Psoas muscle (tissue), 8 donors: ENCODE measurements around the gene KCP. TPM values are rescaled to one million over a fixed set of nuclear protein-coding genes. Genes with fewer than 3 reads are reported as not detected.

ENCODE experiments used
- ATAC-seq, 4 donors: fragments of 200-7000 bp; cut with Tn5 transposase; one replicate each; pipeline ENCODE4 v1.9.1; 2020; ENCODE audit warnings: moderate library complexity in 3 of 4, mild to moderate bottlenecking in 2 of 4
- DNase-seq, 2 donors: peaks; one replicate each; pipeline ENCODE4 v3.0.0-alpha.2; 2020
- H3K27ac ChIP-seq: fragments of 200-600 bp; one replicate; pipeline ENCODE4 v1.8.0; 2022
- H3K27me3 ChIP-seq, 3 donors: fragments of 200-600 bp in 1 of 3; one replicate each; pipeline versions ENCODE4 v1.6.1 to v1.8.0; 2013 to 2022; ENCODE audit warnings: low read length in 2 of 3, mild to moderate bottlenecking in 2 of 3, moderate library complexity in 1 of 3; ENCODE audit not compliant: insufficient read depth in 3 of 3
- H3K36me3 ChIP-seq, 2 donors: fragments of 200-600 bp in 1 of 2; one replicate each; pipeline versions ENCODE4 v1.6.1 to v1.8.0; 2013 to 2022; ENCODE audit warnings: low read depth in 1 of 2, mild to moderate bottlenecking in 1 of 2, moderate library complexity in 1 of 2; ENCODE audit not compliant: insufficient read depth in 1 of 2
- H3K4me1 ChIP-seq: fragments of 200-600 bp; one replicate; pipeline ENCODE4 v1.8.0; 2022
- H3K4me3 ChIP-seq: fragments of 200-600 bp; one replicate; pipeline ENCODE4 v1.8.0; 2022; ENCODE audit warnings: mild to moderate bottlenecking
- H3K9me3 ChIP-seq: fragments of 200-600 bp; one replicate; pipeline ENCODE4 v1.8.0; 2022
- WGBS, 3 donors: extraction: QIAGEN DNeasy Blood & Tissue Kit; methylation state at CpG; one replicate each; pipeline versions ENCODE4 v1.1.6 to v1.1.7; 2013; 5-methylcytosine and 5-hydroxymethylcytosine counted together
- intact Hi-C, 2 donors: fragments of 100-400 bp; cut with DNase I; formaldehyde crosslinking; loops; one replicate each; pipeline versions ENCODE4 v1.11.0 to v1.14.2; 2022
- polyA plus RNA-seq, 3 donors: library from polyadenylated mRNA; stranded (reverse); fragments of 200-250 nt; gene quantifications; one replicate each; pipeline ENCODE4 v1.2.3, GENCODE V29; 2013
- total RNA-seq, 4 donors: library from RNA; stranded (reverse); fragmentation: NEBNext Ultra II Directional in 2 of 4; extraction: Animal tissue kit (Norgen Biotek cat#: 25700) in 2 of 4; gene quantifications; one replicate each; pipeline versions ENCODE4 v1.2.1 to v1.2.4, GENCODE V29; 2021 to 2023
- TF ChIP-seq, protein P1 (sequence below): fragments of 200-600 bp; IDR thresholded peaks from one replicate; pipeline ENCODE4 v1.8.0; 2022; ENCODE audit warnings: antibody characterized with exemption
- donor health status: healthy with polysubstance abuse.
- donor health status: DM: no; HTN: no; CAD: no; lungs with moderate emphysema.
- donor health status: Bipolar disorder and iron deficiency.
- donor health status: healthy.
- donor health status: DM: yes; HTN: yes; CAD: no.
- donor health status: DM: no; HTN: no; CAD: no.
- donor health status: DM: no; HTN: no; CAD: no.
- donor health status: DM: yes; HTN: yes; CAD: no.

Gene KCP
- total and polyA plus RNA-seq, 7 donors, result 0.03 to 0.34 (median 0.15) TPM

DNA sequence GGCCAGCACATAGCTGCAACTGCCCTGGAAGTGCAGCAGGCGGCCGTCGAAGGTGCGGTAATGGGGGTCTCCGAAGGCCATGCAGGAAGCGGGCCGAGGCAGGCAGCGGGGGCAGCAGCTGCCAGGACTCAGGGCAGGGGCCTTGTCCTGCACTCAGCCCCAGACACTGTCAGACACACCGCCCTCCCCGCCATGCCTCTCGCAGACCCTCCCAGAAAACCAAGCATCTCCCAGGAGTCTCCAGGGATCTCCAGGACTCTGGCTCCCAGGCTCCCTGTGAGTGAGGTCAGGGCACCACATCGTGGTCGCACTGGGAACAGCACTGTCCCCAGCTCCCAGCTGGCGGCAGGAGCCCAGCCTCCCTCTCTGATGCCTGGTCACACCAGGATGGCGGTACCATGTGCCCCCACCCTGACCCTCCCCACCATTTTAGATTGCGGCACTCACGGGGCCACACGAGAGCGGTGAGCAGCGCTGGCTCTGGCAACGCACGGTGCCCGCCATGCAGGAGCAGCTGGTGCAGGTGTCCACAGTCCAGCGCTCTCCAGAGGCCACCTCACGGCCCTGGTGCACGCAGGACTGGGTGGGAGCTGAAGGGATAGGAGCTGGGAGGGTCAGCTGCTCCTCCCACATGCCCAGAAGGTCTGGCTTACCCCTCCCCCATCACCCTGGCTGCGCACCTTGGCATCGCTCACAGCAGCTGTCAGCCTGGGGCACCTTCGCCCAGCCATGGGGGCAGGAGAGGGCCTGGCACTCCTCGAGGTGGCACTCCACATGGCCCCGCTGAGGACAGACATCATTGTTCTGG is 30.4 kb downstream of the KCP start:
- peaks cover 12% of the 10 kb centered on the region for H3K4me1 ChIP-seq
- H3K27me3 ChIP-seq, result no peaks in the 10 kb centered on the region
- peak; percentile 66 to 73 (median 68) for ATAC-seq
- TF ChIP-seq, protein P1, sequence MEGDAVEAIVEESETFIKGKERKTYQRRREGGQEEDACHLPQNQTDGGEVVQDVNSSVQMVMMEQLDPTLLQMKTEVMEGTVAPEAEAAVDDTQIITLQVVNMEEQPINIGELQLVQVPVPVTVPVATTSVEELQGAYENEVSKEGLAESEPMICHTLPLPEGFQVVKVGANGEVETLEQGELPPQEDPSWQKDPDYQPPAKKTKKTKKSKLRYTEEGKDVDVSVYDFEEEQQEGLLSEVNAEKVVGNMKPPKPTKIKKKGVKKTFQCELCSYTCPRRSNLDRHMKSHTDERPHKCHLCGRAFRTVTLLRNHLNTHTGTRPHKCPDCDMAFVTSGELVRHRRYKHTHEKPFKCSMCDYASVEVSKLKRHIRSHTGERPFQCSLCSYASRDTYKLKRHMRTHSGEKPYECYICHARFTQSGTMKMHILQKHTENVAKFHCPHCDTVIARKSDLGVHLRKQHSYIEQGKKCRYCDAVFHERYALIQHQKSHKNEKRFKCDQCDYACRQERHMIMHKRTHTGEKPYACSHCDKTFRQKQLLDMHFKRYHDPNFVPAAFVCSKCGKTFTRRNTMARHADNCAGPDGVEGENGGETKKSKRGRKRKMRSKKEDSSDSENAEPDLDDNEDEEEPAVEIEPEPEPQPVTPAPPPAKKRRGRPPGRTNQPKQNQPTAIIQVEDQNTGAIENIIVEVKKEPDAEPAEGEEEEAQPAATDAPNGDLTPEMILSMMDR, result peak; percentile 86
- intact Hi-C loops, result loop anchor here (1.0 to 5.0 kb wide), 5 partner anchors 86 to 408 kb away; partner anchors contain the start of gene GARIN1A (in 1 of the 2)
- 18 to 34% (median 26%) methylated on average over 26 to 31 of the region's 31 CpGs for WGBS, 3 donors
- H3K9me3 ChIP-seq, result no peaks in the 10 kb centered on the region
- H3K36me3 ChIP-seq, result no peaks in the 10 kb centered on the region
- no peak overlapping the region for H3K27ac ChIP-seq
- peak overlapping the region; percentile 4 for H3K4me3 ChIP-seq
- DNase-seq, result peak; percentile 64 to 86

DNA sequence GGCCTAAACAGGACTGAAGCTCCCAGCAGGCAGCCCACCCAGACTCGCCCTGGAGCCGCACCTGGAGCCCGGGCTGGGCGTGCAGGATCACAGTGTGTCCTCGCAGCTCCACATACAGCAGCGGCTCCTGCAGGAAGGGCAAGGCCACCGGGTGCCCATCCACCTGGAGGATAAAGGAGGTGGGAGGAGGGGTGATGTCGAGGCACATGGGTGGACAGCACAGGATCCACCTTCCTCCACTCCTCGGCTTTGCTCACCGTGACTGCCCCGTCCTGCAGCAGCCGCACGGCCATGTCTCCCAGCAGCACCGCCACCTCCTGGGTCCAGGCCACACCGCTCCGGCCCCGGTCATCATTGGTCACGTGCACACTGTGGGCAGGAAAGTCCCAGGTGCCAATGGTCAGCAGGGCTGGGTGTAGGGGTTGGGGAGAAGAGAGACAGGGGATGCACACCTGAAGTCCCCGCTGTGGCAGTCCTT is 31.0 kb downstream of the KCP start:
- Histone ChIP-seq H3K27me3 (no peaks in the 10 kb centered on the region), H3K36me3 (no peaks in the 10 kb centered on the region), H3K4me3 (no peak overlapping the region), H3K9me3 (no peaks in the 10 kb centered on the region), H3K27ac (no peak overlapping the region), H3K4me1 (peaks cover 12% of the 10 kb centered on the region)
- DNase-seq (peak in 1 of 2 donors; percentile 67), ATAC-seq (peak in 2 of 4 donors; percentile 0 to 1)
- TF ChIP-seq, protein P1, result no peak
- intact Hi-C loops, result no loop called here
- WGBS, 3 donors, result 77 to 78% (median 78%) methylated on average over 19 of the region's 19 CpGs

DNA sequence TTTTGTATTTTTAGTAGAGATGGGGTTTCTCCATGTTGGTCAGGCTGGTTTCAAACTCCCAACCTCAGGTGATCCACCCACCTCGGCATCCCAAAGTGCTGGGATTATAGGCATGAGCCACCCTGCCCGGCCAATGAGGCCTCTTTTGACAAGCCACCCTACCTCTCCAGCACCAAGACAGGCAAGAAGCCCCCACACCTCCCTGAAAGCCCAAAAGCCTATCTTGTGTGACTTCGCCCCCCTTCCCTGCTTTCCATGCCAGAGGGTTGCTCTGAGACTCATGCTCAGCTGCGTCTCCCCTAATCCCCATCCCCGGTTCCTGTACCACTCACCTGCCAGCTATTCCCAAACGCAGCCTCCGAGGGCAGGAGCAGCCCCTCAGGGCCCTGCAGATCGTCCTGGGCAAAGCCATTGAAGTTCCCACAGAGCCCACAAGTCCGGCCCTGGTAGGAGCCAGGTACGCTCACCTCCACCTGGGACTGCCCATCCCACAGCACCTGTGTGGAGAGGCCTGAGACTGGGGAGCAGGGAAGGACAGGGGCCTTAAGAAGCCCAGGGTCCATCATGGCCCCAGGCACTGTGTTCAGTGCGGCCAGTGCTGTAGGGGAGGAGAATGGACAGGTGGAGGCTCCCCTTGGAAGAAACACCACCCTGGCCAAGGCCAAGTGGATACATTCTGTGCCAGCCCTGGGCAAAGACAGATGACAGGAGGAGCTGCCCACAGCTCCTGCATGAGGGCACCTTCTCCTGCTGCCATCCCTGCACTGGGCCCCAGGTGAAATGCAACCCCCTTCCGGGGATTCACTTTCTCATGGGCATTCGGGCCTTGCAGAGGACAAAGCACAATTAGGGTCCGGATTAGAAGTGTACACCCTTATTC is 32.0 kb downstream of the KCP start:
- Histone ChIP-seq H3K36me3 (no peaks in the 10 kb centered on the region), H3K27me3 (no peaks in the 10 kb centered on the region), H3K27ac (no peak overlapping the region), H3K4me3 (no peak overlapping the region), H3K9me3 (no peaks in the 10 kb centered on the region), H3K4me1 (peaks cover 12% of the 10 kb centered on the region)
- WGBS, 3 donors, result 89 to 91% (median 89%) methylated on average over 14 of the region's 14 CpGs
- peak in 1 of 2 donors; percentile 45 for DNase-seq
- no peak for ATAC-seq
- intact Hi-C loops, result no loop called here
- TF ChIP-seq, protein P1, result no peak

DNA sequence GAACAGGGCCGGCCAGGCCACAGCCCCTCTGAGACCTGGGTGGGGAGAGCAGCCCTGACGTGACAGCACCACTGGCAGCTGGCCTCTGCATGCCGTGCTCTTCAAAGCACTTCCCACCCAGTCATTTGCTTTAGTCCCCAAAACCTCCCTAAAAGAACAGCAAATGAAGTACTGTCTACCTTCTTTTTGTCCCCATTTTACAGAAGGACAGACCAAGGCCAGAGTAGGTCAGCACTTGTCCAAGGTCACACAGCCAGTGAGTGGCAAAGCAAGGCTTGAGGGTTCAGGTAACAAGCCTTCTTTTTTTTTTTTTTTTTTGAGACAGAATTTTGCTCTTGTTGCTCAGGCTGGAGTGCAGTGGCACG is 32.8 kb downstream of the KCP start:
- 80 to 86% (median 80%) methylated on average over 4 of the region's 4 CpGs for WGBS, 3 donors
- no peak for DNase-seq
- Histone ChIP-seq H3K4me3 (no peak overlapping the region), H3K27me3 (no peaks in the 10 kb centered on the region), H3K27ac (no peak overlapping the region), H3K36me3 (no peaks in the 10 kb centered on the region), H3K4me1 (peaks cover 12% of the 10 kb centered on the region), H3K9me3 (no peaks in the 10 kb centered on the region)
- ATAC-seq, result no peak
- intact Hi-C loops, result no loop called here
- TF ChIP-seq, protein P1, result no peak
